ENCODE results near the gene SSBP4.

SSBP4 gene

DNA sequence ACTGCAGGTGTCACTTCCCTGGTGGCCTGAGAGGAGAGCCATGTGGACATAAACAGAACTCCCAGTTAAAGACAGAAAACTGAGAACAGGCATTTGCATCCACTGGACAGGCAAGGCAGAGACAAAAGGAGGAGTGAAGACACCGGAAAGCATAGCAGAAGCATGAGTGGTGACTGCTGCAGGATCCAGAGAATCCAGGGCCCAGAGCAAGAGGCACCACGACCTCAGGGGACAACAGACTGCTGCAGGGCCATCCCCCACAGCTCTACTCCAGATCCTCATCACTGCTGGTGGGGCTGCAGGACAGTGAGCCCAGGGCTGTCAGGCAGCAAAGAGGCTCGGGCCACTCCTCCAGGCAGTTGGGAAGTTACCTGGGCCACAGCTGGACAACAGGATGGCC is 33.2 kb downstream of the SSBP4 start:
- POLR2A ChIA-PET = no interaction called here
- TF ChIP-seq, protein P1, sequence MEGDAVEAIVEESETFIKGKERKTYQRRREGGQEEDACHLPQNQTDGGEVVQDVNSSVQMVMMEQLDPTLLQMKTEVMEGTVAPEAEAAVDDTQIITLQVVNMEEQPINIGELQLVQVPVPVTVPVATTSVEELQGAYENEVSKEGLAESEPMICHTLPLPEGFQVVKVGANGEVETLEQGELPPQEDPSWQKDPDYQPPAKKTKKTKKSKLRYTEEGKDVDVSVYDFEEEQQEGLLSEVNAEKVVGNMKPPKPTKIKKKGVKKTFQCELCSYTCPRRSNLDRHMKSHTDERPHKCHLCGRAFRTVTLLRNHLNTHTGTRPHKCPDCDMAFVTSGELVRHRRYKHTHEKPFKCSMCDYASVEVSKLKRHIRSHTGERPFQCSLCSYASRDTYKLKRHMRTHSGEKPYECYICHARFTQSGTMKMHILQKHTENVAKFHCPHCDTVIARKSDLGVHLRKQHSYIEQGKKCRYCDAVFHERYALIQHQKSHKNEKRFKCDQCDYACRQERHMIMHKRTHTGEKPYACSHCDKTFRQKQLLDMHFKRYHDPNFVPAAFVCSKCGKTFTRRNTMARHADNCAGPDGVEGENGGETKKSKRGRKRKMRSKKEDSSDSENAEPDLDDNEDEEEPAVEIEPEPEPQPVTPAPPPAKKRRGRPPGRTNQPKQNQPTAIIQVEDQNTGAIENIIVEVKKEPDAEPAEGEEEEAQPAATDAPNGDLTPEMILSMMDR (IDR thresholded peaks at IDR 0.05; ENCODE audit: control extremely low read depth, extremely low read depth, low read depth, missing control alignments) = no peak

DNA sequence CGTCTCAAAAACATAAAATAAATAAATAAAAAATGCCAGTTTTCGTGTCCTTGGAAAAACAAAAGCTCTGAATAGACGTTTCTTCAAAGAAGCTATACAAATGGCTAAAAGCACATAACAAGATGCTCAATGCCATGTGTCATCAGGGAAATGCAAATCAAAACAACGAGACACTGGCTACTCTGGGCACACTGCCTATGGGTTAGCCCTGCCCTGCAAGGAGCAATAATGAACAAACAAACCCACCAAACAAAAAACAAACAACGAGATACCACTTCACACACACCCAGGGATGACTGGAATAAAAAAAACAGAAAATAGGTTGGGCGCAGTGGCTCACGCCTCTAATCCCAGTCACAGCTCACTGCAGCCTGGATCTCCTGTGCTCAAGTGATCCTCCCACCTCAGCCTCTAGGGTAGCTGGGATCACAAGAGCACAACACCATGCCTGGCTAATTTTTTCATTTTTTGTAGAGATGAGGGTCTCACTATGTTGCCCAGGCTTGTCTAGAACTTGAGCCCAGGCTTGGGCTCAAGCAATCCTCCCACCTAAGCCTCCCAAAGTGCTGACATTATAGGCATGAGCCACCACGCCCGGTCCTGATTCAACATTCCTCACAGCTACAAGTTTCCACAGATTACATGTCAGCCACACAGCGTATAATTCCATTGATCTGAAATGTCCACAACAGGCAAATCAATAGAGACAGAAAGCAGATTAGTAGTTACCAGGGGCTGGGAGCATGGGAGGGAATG is 34.2 kb downstream of the SSBP4 start:
- TF ChIP-seq, protein P1 (IDR thresholded peaks at IDR 0.05; ENCODE audit: control extremely low read depth, extremely low read depth, low read depth, missing control alignments) = no peak
- POLR2A ChIA-PET = no interaction called here
- CTCF ChIA-PET = interaction anchor here (1.3 to 5.0 kb wide), 4 partner anchors 8 to 135 kb away, joined by 3 to 59 read pairs (median 4); partner anchors contain the start of gene REX1BD
- DNase-seq (ENCODE audit: extremely low spot score) = no peak

More for the DNA sequence above, 33.2 kb downstream of the SSBP4 start:
- CTCF ChIA-PET = interaction anchor here (0.9 to 5.0 kb wide), 7 partner anchors 9 to 395 kb away, joined by 3 to 59 read pairs (median 3); no protein-coding TSS in a partner anchor
- no peak for DNase-seq (ENCODE audit: extremely low spot score)

DNA sequence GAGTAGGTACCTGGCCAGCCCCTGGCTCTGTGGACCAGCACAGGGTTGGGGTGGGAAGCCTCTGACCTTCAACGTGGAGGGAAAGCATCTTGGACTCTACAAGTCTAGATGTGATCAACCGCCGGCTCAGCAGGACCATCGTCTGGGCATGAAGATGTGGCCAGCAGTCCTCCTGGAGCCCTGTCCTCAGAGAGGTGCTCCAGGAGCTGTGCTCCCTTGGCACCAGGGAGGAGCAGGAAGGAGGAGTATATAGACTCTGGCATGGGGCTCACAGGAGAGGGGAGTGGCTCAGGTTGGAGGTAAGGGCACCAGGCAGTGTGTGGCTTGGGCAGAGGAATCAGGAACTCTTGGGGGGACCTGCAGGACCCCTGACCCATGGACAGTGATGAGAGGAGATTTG is 37.1 kb downstream of the SSBP4 start:
- POLR2A ChIA-PET = no interaction called here
- CTCF ChIA-PET = interaction anchor here (1.7 kb wide), 1 partner anchor 13 kb away, joined by 15 read pairs; no protein-coding TSS in a partner anchor

DNA sequence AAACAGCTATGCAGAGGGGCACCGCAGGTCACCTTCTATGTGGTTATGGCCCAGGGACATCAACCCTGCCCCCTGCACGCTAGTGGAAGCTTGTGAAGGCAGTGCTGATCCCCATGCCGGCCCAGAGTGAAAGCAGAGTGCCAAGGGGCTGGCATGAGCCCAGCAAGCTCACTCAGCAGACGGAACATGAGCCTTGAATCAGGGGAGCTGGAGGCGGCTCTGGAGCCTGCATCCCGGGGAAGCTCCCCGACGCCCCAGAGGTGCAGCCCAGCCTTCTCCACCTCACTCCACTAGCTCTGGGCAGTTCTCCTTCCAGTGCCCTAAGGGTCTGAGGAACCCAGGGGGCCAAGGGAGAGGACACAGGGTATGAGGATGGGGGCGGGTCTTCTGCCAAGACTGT is 37.8 kb downstream of the SSBP4 start:
- ChIA-PET POLR2A (no interaction called here), CTCF (interaction anchor here (1.0 to 1.7 kb wide), 3 partner anchors 10 to 21 kb away, joined by 3 to 15 read pairs (median 4); no protein-coding TSS in a partner anchor)
- DNase-seq (ENCODE audit: extremely low spot score) = no peak
- TF ChIP-seq, protein P1 (IDR thresholded peaks at IDR 0.05; ENCODE audit: control extremely low read depth, extremely low read depth, low read depth, missing control alignments) = no peak

More for the DNA sequence above, 37.1 kb downstream of the SSBP4 start:
- DNase-seq (ENCODE audit: extremely low spot score) = no peak
- TF ChIP-seq, protein P1 (IDR thresholded peaks at IDR 0.05; ENCODE audit: control extremely low read depth, extremely low read depth, low read depth, missing control alignments) = no peak

DNA sequence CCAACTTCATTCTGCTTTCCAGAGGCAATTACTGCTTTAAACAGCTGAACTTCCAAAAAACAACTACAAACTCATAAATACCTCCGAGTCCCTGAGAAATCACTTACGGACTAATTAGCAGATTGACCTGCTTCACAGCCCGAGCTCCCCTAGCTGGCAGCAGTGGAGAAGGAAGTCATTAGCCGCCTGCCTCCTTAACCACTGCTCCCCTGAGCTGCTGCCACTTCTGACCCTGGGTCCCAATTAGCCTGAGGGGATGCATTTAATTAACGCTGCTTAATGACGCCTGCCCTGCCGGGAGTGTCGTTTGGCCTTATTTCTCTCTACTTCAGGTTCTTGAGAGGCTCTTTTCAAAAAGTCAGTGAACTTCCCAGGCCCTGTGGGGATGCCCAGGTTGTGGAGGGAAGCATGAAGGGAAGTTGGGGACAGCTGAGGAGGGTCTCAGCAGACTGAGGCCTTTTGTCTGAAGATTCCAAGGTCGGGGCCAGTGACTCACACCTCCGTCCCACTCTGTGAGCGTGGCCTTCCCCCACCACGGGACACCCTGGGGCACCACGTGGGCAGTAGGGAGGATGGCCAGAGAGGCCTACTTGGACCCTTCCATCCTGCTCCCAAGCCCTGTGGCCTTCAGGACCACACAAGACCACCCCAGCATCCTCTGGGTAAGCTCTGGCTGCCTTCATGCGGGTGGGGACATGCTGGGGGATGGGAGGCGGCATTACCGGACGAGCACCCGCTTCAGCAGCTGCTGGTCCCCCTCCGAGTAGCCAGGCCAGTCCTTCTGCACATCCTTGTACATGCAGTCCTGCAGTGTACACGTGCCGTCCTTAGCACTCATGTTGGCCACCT is 38.5 kb downstream of the SSBP4 start:
- TF ChIP-seq, protein P1 (IDR thresholded peaks at IDR 0.05; ENCODE audit: control extremely low read depth, extremely low read depth, low read depth, missing control alignments) = no peak
- no peak for DNase-seq (ENCODE audit: extremely low spot score)
- CTCF ChIA-PET = interaction anchor here (1.0 to 1.7 kb wide), 4 partner anchors 9 to 97 kb away, joined by 3 to 15 read pairs (median 4); no protein-coding TSS in a partner anchor
- POLR2A ChIA-PET = no interaction called here

DNA sequence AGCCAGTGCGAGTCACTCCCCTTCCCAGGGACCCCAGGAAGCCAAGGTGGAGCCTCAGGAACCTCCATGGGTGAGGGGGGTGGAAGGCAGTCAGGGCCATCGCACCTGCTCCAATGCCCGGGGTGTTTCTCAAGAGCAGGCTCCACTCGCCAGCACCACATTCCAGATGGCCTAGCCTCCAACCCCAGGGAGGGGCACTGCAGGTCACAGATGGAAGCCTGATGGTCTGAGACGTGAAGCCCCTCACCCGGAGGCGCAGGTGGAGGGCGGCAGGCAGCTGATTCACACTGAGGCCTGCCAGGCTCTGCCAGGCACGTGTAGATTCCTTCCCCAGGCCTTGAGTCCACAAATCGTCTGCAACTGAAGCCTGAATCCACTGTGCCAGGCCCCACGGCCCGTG is 41.7 kb downstream of the SSBP4 start:
- TF ChIP-seq, protein P1 (IDR thresholded peaks at IDR 0.05; ENCODE audit: control extremely low read depth, extremely low read depth, low read depth, missing control alignments) = no peak
- CTCF ChIA-PET = interaction anchor here (0.8 to 3.8 kb wide), 16 partner anchors 9 to 242 kb away, joined by 3 to 59 read pairs (median 4); partner anchors contain the start of gene KXD1

More for the DNA sequence above, 41.7 kb downstream of the SSBP4 start:
- no peak for DNase-seq (ENCODE audit: extremely low spot score)
- POLR2A ChIA-PET = no interaction called here

Measured in GM10248 (cell line).